HG03045 (cell line): ENCODE data around the gene GATC.

ENCODE experiments used
- ATAC-seq: cut with Tn5 transposase; IDR thresholded peaks from one replicate; pipeline ENCODE4 v1.9.1; 2021; ENCODE audit warnings: mild to moderate bottlenecking, moderate library complexity; ENCODE audit not compliant: unreplicated experiment

GATC gene, protein sequence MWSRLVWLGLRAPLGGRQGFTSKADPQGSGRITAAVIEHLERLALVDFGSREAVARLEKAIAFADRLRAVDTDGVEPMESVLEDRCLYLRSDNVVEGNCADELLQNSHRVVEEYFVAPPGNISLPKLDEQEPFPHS

GRCh38 chr12:120445911-120446843 is at the start of gene GATC, which contains the start of gene TRIAP1:
Gene GATC, plus strand, starts transcription at chr12:120446444. Its CDS starts 37 bp downstream, at chr12:120446481.
Gene TRIAP1, minus strand, starts transcription at chr12:120446384. Its CDS starts 12 bp downstream, at chr12:120446372.
- peak; percentile 84 for ATAC-seq

DNA sequence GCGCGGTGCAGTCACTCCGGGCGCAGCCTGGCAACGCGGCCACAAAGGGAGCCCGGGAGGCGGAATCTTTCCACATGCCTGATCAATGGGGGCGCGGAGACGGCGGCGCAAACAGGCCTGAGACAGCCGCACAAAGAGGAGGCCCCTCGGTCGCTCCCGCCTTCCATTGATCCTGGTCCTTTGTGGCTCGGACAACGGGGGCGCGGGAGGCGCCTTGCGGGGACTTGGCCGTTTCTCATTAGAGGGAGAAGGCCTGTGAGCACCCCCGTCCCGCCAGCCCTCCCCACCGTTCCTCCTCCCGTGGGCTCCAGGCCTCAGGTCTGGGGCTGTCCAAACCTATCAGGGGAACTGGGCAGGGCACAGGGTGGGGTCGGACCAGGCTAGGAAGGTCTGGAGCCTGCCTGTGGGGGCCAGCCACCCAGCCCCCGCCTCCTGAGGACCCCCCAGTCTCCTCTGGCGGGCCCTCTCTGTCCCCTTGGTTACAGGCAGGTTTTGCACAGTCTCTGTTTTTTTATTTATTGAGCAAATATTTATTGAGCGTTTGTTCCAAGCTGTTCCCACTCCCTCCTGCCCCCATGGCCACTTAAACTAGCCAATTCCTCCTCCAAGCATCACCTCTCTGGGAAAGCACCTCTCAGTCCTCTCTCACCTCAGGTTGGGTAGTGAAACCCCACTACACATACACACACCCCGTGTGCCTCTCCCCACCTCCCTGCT is 48.3 kb upstream of the GATC start:
- no peak for ATAC-seq

DNA sequence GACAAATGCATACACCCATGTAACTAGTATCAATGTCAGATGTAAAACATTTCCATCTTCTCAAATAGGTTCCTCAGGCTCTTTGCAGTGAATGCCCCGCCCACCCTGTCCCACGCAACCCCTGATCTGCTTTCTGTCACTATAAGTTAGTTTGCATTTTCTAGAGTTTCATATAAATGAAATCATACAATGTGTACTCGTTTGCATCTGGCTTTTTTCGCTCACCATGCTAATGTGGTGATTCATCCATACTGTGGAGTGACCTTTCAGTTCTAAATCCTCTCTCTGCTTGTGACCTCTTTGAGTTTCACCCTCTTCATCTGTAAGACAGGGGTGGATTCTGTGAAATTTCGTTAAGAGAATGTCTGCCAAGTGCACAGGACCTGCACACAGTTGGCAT is 46.7 kb upstream of the GATC start:
- no peak for ATAC-seq

DNA sequence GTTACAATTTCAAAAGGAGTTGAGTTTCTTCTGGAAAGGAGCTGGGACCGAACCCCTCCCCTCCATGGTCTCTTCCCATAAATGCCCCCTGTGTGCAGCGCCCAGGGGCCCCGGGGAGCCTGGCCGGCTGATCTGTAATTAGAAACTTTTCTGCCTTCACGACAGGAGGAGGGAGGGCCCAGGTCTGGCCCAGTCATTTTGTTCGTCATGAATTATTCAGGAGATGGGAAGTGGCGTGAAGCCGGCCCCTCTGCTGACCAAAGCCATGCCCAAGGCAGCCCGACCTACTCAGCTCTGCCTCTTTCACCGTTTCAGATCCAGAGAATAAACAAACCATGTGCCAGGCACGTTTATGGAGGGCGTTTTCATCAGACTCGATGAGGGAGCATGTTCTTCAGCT is 44.0 kb upstream of the GATC start:
- no peak for ATAC-seq

DNA sequence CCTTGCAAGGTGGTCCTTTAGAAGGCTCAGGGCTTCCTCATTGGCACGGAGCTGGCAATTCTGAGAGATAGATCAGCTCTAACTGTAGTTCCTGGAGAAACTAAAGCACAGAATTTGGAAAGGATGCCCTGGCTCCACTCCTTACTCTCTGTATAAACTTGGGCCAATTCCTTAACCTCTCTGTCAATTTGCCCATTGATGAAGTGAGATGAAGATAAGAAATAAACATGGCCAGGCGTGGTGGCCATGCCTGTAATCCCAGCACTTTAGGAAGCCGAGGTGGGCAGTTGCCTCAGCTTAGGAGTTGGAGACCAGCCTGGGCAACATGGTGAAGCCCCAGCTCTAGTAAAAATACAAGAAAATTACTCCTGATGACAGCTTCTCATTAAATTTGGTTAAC is 42.4 kb upstream of the GATC start:
- no peak for ATAC-seq

GRCh38 chr12:120404271-120404670 is 42.0 kb upstream of the GATC start:
- ATAC-seq: no peak

- no peak for ATAC-seq
These were observed 40.2 kb upstream of the GATC start for GRCh38 chr12:120406069-120406468.

DNA sequence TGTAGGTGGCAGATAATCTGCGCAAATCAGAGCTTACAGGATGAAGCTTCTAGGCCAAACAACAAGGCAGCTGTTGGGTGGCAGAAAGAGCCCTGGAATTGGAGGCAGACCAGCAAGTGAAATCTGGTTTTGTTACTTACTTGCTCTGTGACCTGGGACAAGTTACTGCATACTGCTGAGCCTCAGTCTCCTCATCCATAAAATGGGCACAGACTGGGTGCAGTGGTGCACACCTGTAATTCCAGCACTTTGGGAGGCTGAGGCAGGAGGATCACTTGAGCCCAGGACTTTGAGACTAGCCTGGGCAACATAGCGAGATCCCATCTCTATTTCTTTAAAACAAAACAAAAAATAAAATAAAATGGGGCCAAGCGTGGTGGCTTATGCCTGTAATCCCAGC is 39.7 kb upstream of the GATC start:
- no peak for ATAC-seq

- ATAC-seq: no peak
These were observed 37.5 kb upstream of the GATC start for GRCh38 chr12:120408771-120409170.

DNA sequence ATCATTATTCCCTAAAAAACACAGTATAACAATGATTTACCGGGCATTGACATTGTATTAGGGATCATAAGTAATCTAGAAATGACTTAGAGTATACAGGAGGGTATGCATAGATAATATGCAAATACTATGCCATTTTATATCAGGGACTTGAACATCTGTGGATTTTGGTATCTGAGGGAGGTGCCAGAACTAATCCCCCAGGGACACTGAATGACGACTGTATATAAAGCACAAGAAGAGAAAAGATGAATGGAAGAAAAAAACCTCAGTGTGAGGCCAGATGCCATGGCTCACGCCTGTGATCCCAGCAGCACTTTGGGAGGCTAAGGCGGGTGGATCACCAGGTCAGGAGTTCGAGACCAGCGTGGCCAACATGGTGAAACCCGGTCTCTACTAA is 33.8 kb upstream of the GATC start:
- no peak for ATAC-seq

DNA sequence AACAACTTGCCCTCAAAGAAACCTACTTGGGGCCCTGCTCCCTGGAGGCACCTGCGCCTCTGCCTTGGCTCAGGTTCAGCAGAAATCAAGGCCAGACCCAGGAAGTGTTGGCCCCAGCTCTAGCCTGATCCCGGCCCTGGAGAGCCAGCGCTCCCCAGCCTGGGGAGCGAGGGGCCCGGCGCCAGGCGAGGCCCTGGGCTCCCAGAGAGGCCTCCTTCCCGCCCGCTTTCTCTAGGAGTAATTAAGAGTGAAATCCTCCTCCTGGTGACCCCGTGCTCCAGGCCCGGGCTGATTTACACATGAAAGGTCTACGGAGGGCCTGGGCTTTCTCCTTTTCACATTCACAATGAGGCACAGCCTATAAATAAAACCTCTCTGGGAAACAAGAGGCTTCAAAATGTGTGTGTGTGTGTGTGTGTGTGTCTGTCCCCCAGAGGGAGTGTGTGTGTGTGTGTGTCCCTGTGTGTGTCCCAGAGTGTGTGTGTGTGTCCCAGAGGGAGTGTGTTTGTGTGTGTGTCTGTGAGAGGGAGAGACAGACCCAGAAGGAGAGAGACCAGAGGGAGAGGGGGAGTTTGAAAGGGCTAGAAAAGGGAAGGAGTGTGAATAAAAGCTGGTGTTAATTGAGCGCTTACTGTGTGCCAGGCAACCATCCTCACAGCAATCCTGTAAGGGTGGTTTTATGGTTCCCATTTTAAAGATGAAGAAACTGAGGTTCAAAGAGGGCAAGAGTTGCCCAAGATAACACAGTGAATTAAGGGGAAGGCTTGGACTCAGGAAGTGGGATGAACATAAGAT is 32.1 kb upstream of the GATC start:
- no peak for ATAC-seq

DNA sequence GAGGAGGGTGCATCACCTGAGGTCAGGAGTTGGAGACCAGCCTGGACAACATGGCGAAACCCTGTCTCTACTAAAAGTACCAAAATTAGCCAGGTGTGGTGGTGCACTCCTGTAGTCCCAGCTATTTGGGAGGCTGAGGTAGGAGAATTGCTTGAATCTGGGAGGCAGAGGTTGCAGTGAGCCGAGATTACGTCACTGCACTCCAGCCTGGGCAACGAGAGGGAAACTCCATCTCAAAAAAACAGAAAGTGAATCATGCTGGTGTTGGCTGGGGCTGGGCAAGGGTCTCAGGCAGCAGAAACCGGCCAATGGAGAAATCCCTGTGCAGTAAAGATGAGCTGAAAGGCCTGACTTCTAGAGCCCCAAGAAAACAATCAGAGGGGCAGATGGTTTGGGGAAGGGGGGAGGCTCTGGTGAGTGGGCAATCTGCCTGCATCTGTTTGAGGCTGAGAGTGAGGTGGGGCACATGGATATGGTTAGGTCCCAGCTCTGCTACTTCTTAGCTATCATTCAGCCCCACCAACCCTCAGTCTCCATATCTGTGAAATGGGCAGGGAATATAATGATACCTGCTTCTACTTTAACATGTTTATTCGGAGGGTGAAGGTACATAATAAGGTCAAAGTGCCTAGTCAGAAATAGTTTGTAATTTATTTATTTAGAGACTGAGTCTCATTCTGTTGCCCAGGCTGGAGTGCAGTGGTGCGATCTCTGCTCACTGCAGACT is 29.6 kb upstream of the GATC start:
- no peak for ATAC-seq

DNA sequence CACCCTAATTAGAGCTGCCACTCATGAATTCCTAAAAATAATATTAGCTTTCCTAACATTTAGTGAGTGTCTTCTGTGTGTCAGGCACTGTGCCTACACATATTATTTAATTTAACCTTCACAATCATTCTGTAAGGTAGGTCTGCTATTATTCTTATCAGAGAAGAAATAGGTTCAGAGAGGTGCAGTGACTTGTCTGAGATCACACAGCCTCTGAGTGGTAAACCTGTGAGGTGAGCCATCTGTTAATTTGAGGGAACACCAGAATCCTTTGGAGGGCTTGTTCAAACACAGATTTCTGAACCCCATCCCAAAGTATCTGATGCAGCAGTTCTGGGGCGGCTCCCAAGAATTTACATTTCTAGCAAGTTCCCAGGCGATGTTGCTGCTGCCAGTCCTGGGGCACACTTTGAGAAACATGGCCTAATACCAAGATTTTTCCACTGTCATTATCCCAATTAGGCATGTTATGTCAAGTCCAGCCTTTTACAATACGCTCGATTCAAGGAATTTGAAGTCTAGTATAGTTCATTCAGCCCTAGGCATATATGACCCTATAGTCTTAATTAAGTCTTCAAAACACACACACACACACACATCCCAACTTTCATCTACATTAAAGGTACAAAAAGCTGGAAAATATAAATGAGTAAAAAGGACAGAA is 28.2 kb upstream of the GATC start:
- ATAC-seq: no peak

DNA sequence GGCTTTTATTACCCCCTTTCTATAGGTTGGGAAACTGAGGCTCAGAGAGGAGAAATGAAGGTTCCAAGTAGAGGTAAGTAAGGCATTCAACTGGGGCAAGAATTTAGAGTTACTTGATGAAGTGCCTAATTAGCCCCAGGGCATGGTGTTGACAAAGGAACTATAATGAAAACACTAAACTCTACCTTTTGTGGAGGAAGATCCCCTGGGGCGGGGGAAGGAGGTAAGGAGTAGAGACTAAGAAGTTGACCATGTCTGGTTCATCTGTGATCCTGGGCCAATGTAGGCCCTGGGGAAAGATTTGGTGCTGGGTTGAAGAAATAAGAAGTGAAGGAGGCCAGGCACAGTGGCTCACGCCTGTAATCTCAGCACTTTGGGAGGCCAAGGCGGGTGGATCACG is 24.5 kb upstream of the GATC start:
- ATAC-seq: no peak

- no peak for ATAC-seq
These were observed 23.3 kb upstream of the GATC start for GRCh38 chr12:120422892-120423456.

GRCh38 chr12:120425797-120426196 is 20.4 kb upstream of the GATC start:
- ATAC-seq: no peak

DNA sequence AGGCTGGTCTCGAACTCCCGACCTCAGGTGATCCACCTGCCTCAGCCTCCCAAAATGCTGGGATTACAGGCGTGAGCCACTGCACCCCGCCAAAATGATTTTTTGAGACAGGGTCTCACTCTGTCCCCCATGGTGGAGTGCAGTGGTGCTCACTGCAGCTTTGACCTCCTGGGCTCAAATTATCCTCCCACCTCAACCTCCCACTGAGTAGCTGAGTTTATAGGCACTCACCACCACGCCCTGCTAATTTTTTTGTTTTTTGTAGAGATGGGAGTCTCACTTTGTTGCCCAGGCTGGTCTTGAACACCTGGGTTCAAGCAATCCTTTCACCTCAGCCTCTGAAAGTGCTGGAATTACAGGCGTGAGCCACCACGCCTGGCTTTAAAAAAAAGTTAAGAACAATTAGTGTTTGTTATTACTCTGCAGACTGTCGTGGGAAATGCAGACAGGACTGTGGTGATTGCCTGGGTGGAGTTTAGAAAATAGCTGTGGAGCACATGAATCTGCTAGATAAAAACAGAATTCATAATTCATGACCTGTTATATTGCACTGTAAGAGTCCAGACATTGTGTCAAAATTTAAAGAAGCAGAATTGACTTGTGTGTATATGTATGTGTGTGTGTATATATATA is 17.5 kb upstream of the GATC start:
- ATAC-seq: no peak

DNA sequence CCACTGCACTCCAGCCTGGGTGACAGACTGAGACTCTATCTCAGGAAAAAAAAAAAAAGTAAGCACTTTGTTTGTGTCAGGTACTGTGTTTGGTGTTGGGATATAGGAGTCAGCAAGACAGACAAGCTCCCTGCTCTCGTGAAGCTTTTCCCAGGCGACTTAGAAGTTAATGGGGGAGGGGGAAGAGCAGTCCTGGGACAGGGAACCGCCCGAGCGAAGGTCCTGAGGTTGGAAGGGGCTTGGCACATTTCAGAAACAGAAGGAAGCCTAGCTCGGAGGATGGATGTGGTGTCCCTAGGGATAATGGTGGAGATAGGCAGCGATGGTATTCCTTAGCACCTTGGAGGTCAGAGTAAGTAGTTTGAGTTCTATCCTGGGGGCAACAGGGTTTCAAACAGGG is 16.9 kb upstream of the GATC start:
- ATAC-seq: no peak
